Choroid plexus epithelial cell (primary cell): ENCODE results near the gene CCDC85B.

Source experiments
- DNase-seq: peaks from one replicate; pipeline ENCODE4 v3.0.0-alpha.2; 2010; ENCODE audit warnings: low read depth
- H3K4me3 ChIP-seq: 2 replicates; pipeline ENCODE4 v1.5.1; 2011; ENCODE audit warnings: low read depth, mild to moderate bottlenecking, control low read depth, low read length, moderate library complexity
- TF ChIP-seq, protein P1 (sequence below): conservative IDR thresholded peaks from 2 replicates; pipeline ENCODE4 v1.5.1; 2011; ENCODE audit warnings: low read depth, mild to moderate bottlenecking, control low read depth, inconsistent platforms, low read length, moderate library complexity

Gene CCDC85B

DNA sequence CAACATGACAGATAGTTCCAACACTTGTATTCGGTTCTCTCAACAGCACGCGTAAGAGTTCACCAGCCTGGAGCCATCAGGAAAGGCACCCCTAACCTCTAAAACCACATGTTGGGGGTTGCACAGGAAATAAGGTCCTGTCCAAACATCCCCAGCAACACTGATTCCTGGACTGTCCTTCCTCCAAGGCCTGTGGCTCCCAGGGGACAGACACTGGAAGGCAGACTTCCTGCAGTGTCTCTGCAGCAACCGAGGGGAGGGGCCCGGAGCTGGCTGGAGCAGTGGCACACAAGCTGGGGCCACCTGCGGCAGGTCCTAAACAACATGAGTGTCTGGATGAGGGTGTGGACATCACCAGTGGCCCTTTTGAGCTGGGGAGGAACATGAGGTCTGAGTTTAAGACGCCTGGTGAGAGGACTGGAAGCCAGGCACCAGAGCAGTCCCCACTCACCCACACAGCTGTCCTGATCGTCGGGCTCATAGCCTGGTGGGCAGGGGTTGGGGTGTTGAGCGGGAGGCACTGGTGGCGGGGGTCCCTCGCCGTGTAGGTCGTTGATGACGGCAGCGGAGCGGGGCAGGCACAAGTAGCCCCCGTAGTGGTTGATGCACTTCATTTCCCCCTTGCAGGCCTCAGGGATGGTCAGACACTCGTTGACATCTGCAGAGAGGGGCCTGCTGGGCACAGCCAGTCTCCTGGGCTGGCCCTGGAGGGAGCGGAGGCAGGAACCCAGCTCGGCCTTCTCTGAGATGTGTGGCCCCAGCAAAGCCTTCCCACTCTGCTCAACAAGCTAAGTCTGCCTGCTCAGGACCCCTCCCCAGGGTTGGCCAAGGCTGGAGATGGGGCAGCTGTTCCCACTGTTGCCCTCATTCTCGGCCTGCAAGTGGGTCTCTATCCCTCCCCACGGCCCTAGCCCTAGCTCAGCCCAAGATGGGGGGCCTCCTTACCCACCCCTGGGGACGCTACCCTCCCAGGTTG lies 19.5 kb upstream of the CCDC85B start:
- no peak for DNase-seq
- peak overlapping the region; percentile 72 for H3K4me3 ChIP-seq
- TF ChIP-seq, protein P1, sequence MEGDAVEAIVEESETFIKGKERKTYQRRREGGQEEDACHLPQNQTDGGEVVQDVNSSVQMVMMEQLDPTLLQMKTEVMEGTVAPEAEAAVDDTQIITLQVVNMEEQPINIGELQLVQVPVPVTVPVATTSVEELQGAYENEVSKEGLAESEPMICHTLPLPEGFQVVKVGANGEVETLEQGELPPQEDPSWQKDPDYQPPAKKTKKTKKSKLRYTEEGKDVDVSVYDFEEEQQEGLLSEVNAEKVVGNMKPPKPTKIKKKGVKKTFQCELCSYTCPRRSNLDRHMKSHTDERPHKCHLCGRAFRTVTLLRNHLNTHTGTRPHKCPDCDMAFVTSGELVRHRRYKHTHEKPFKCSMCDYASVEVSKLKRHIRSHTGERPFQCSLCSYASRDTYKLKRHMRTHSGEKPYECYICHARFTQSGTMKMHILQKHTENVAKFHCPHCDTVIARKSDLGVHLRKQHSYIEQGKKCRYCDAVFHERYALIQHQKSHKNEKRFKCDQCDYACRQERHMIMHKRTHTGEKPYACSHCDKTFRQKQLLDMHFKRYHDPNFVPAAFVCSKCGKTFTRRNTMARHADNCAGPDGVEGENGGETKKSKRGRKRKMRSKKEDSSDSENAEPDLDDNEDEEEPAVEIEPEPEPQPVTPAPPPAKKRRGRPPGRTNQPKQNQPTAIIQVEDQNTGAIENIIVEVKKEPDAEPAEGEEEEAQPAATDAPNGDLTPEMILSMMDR: no peak

DNA sequence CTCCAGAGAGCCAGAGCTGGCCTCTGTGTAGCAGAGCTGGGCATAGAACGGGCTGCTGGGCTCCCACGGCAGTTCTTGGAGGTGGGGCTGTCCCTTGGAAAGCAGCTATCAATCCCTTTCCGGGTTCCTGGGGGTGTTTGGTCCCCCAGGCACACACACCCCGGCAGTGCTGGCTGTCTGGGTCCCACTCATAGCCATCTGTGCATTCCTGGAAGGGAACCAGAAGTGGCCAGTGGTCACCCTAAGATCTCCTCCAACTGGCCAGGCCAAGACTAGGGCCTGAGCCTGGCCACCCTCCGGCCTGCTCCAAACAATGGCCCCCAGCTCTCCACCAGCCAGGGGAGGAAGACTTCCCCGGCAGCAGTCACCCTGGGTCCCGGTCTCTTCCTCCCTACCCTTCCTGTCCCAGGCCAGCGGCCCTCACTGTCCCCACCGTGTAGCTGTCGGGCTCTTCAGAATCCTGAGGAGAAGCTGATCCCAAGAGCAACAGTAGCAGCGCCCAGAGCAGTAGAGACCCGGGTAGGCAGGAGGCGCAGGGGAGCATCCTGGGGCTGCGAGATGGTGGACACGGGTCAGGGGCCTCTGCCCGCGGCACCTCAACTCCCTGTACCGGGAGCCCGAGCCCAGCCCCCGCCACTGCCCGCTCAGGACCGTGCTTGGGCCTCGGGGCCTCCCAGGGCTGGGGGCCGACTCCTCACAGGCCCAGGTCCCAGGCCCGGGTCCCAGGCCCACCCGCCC lies 18.5 kb upstream of the CCDC85B start:
- DNase-seq: peak; percentile 50
- peak overlapping the region; percentile 72 for H3K4me3 ChIP-seq

DNA sequence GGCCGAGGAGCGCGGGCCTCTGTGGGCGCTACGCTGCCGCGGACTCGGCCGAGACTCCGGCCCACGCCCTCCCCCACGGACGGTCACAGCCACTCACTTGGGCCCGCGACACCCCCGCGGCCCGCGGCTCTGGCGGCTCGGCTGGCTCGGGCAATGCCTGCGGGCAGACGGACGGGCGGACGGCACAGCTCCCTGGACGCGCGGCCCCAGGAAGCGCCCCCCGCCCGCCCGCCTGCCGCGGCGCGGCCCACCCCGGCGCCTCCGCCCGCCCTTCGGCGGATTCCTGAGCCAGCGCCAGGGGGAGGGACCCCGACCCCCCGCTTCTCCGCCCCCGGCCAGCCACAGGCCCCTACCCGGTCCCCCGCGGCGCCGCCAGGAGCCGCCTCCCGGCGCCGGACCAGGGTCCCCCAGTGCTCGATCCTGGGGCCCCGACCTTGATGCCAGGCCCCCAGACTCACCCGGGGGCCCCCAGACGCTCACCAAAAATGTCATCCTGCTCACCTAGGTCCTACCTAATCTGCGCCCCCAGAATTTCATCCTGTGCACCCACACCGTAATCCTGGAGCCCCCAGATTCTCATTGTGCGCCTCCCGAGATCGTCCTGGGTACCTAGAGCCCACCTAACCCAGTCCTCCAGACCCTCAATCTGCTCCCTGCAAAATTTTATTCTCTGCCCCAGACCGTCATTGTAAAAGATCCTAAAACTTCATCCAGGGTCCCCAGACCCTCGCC lies 17.7 kb upstream of the CCDC85B start, which contains the start of gene EFEMP2:
Gene EFEMP2, minus strand, starts transcription at position 215 of the 732 bp plus-strand sequence. CDS start 446 bp downstream, outside the sequence.
- TF ChIP-seq, protein P1: no peak
- peak; percentile 55 for DNase-seq
- H3K4me3 ChIP-seq: peak within 1 kb of the TSS; percentile 72

More for the DNA sequence above, 18.5 kb upstream of the CCDC85B start:
- TF ChIP-seq, protein P1: peak; percentile 48

DNA sequence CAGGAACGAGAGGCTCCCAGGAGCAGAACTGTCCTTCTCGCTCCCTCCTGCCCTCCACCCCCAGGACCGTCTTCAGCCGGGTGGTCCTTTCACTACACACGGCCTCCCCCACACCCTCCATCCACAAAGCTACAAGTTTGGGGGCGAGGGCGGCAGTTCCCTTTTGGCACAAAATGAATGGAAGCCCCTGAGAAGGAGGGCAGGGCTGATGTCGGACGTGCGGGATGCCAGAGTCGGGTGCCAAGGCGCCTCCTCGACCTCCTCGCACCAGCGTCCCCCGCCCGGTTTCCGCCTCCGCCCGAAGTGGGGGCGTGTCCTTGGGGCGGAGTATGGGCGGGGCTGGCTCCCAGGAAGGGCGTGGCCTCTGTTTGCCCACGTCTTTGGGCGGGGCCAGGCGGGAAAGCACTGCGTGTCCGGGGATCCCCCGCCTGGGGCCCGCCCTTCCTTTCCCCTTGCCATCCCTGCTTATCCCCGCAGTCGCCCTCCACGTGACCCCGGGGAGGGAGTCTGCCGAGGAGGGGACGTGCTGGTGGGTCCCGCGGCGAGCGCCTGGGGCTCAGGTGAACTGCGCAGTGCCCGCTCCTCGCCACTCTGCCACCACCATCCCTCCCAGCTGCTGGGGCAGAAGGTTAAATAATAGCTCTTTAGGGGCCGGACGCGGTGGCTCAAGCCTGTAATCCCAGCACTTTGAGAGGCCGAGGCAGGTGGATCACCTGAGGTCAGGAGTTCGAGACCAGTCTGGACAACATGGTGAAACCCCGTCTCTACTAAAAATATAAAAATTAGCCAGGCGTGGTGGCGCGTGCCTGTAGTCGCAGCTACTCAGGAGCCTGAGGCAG lies 16.9 kb upstream of the CCDC85B start:
- TF ChIP-seq, protein P1: no peak
- peak; percentile 94 for DNase-seq
- peak overlapping the region; percentile 72 for H3K4me3 ChIP-seq

DNA sequence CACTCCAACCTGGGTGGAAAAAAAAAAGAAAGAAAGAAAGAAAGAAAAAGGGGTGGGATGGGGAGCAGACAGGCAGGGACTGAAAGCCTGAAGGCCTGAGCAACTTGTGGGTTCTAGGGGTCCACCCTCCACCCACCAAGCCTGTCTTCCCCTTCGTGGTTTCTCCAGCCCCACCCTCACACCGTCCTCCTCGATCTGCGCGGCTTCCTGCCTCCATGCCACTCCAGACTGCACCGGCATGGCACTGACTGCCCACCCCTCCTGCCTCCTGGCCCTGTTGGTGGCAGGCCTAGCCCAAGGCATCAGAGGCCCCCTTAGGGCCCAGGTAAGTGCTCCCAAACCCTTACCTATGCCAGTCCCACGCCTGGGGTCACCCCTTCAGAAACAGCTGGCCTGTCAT lies 10.9 kb upstream of the CCDC85B start, which contains the start of gene CTSW:
Gene CTSW, plus strand, starts transcription at position 221 of the 400 bp plus-strand sequence. Its CDS starts 18 bp downstream, at position 239.
- H3K4me3 ChIP-seq: no peak within 1 kb of the TSS
- TF ChIP-seq, protein P1: no peak
- DNase-seq: no peak

DNA sequence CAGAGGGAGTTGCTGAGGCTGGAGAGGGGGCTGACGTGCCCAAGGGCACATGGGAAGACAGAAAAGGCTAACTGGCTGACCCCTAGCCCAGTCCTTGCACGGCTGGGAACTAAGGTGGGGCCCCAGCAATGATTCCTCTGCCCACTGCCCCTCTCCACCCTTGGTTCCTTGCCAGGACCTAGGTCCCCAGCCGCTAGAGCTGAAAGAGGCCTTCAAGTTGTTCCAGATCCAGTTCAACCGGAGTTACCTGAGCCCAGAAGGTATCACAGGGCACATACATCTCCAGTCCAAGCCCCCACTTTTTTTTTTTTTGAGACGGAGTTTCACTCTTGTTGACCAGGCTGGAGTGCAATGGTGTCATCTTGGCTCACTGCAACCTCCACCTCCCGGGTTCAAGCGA lies 10.4 kb upstream of the CCDC85B start:
- no peak overlapping the region for H3K4me3 ChIP-seq
- DNase-seq: no peak
- TF ChIP-seq, protein P1: no peak
